ENCODE measurements around the gene MED31. TPM values are rescaled to one million over a fixed set of nuclear protein-coding genes. Genes with fewer than 3 reads are reported as not detected.

Gene MED31
- total and polyA plus RNA-seq, 2 of the 13 experiments (the other 11 are each of a cell fraction or from before 2014, with no cell fraction given) = 19.0 to 20.9 TPM

GRCh38 chr17:6637458-6637840, 14.0 kb downstream of the MED31 start:
- H3K79me2 ChIP-seq (ENCODE audit: insufficient read depth, low read length) = peaks cover 33% of the 10 kb centered on the region
- BruUV-seq (replicated peaks) = no TSS peak
- WGBS (ENCODE audit: low lambda C conversion rate) = 92% methylated on average over 6 of the region's 6 CpGs
- TF ChIP-seq RBFOX2 (IDR thresholded peaks at IDR 0.05; ENCODE audit: low read depth, low read length) (0 out of 2 replicates have a peak, but pooled peaks have one; percentile 4), RFXANK (CRISPR knock-in tag; IDR thresholded peaks at IDR 0.05) (no peak)
- no peak overlapping the region for H3K27ac ChIP-seq (ENCODE audit: extremely low read length, insufficient read depth, low read length)
- ATAC-seq = no peak
- ChIA-PET POLR2A (no interaction called here), CTCF (ENCODE audit: low intra/inter-chr PET ratio, low total read pairs) (no interaction called here)
- H3K4me3 ChIP-seq (replicated peaks in 1 of 3; ENCODE audit: insufficient read depth in 1 of 3, low read depth in 2 of 3, low read length in 3 of 3) = no peak overlapping the region
- no peak for DNase-seq (ENCODE audit: low spot score)
- FAIRE-seq = no peak
- H4K20me1 ChIP-seq (ENCODE audit: insufficient read depth, low read length) = no peaks in the 10 kb centered on the region
- no peak overlapping the region for H3K9ac ChIP-seq (ENCODE audit: insufficient read depth, low read depth, low read length)
- H2AFZ ChIP-seq (ENCODE audit: low read length) = no peak overlapping the region
- H3K27me3 ChIP-seq (ENCODE audit: control insufficient read depth in 1 of 2, insufficient read depth in 2 of 2, low read length in 2 of 2) = no peaks in the 10 kb centered on the region
- in situ Hi-C loops (cut with HindIII; ENCODE audit: extremely low pct_ligation_motif_present, low pct_unique_long_range_greater_than_20kb) (no loop called here), intact Hi-C loops (cut with micrococcal nuclease; ENCODE audit: unreplicated experiment) (no loop called here)
- H3K4me1 ChIP-seq (ENCODE audit: insufficient read depth, low read length) = peaks cover 23% of the 10 kb centered on the region
- peaks cover 2 to 15% of the 10 kb centered on the region in 2 experiments; a peak in 4 of 5 replicates for H3K36me3 ChIP-seq (replicated peaks in 1 of 2; ENCODE audit: control insufficient read depth in 1 of 2, insufficient read depth in 2 of 2, low read length in 2 of 2)
- H3K4me2 ChIP-seq (ENCODE audit: low read depth, low read length) = no peak overlapping the region
- no peaks in the 10 kb centered on the region for H3K9me3 ChIP-seq (ENCODE audit: low read length)

GRCh38 chr17:6636616-6637457, 14.6 kb downstream of the MED31 start:
- Histone ChIP-seq H3K27ac (ENCODE audit: extremely low read length, insufficient read depth, low read length) (no peak overlapping the region), H3K4me1 (ENCODE audit: insufficient read depth, low read length) (peaks cover 17% of the 10 kb centered on the region), H3K27me3 (ENCODE audit: control insufficient read depth in 1 of 2, insufficient read depth in 2 of 2, low read length in 2 of 2) (no peaks in the 10 kb centered on the region), H3K79me2 (ENCODE audit: insufficient read depth, low read length) (peaks cover 28% of the 10 kb centered on the region), H3K4me2 (ENCODE audit: low read depth, low read length) (no peak overlapping the region), H3K9me3 (ENCODE audit: low read length) (no peaks in the 10 kb centered on the region), H3K9ac (ENCODE audit: insufficient read depth, low read depth, low read length) (no peak overlapping the region), H4K20me1 (ENCODE audit: insufficient read depth, low read length) (no peaks in the 10 kb centered on the region), H3K36me3 (replicated peaks in 1 of 2; ENCODE audit: control insufficient read depth in 1 of 2, insufficient read depth in 2 of 2, low read length in 2 of 2) (peaks cover 2 to 20% of the 10 kb centered on the region in 2 experiments; a peak in 4 of 5 replicates), H3K4me3 (replicated peaks in 1 of 3; ENCODE audit: insufficient read depth in 1 of 3, low read depth in 2 of 3, low read length in 3 of 3) (no peak overlapping the region), H2AFZ (ENCODE audit: low read length) (no peak overlapping the region)
- BruUV-seq (replicated peaks) = no TSS peak
- in situ Hi-C loops (cut with HindIII; ENCODE audit: extremely low pct_ligation_motif_present, low pct_unique_long_range_greater_than_20kb) = no loop called here
- ATAC-seq = no peak
- 96% methylated on average over 15 of the region's 17 CpGs for WGBS (ENCODE audit: low lambda C conversion rate)
- intact Hi-C loops (cut with micrococcal nuclease; ENCODE audit: unreplicated experiment) = no loop called here
- CTCF ChIA-PET (ENCODE audit: low intra/inter-chr PET ratio, low total read pairs) = no interaction called here
- no peak for FAIRE-seq
- DNase-seq (ENCODE audit: low spot score) = no peak
- POLR2A ChIA-PET = no interaction called here
- TF ChIP-seq SRSF1 (optimal IDR thresholded peaks at IDR 0.05; ENCODE audit: low read depth, low read length) (no peak), ATM (IDR thresholded peaks at IDR 0.05; ENCODE audit: borderline replicate concordance) (no peak), ARID5B (CRISPR knock-in tag; IDR thresholded peaks at IDR 0.05) (no peak), REST (IDR thresholded peaks at IDR 0.05; ENCODE audit: borderline replicate concordance in 1 of 2, low read depth in 1 of 2, low read length in 2 of 2) (peak; percentile 14 to 84), AGO2 (optimal IDR thresholded peaks at IDR 0.05; ENCODE audit: low read depth, low read length) (peak; percentile 6), ZGPAT (CRISPR knock-in tag; IDR thresholded peaks at IDR 0.05) (no peak)

All from HepG2 (cell line).